Measurements from ENCODE around the gene ITGB2. TPM values are rescaled to one million over a fixed set of nuclear protein-coding genes. Genes with fewer than 3 reads are reported as not detected.

The ITGB2 gene
- polyA plus RNA-seq, 4 donors = 4.5 to 17.1 (median 15.9) TPM

DNA sequence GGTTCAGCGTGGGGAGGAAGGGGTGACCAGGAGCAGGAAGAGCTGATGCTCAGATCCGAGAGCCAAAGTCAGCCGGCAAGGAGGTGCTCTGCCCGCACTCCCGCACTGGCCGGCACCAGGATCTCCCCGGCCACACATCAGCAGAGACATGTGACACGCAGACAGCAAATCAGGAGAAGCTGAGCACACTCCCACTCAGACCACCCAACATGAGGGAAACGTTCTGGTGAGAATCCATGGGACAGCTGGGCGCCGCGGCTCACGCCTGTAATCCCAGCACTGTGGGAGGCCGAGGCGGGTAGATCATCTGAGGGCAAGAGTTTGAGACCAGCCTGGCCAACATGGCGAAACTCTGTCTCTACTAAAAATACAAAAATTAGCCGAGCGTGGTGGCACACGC lies 28.6 kb downstream of the ITGB2 start:
- peaks cover 0 to 7% (median 2%) of the 10 kb centered on the region in 3 donors for H3K27me3 ChIP-seq (ENCODE audit: control insufficient read depth in 3 of 3, insufficient read depth in 3 of 3, low read length in 3 of 3)
- no peak overlapping the region for H3K4me3 ChIP-seq (ENCODE audit: low read depth in 1 of 3, low read length in 3 of 3)
- DNase-seq (no peak), FAIRE-seq (no peak)
- peaks cover 0 to 4% (median 3%) of the 10 kb centered on the region in 3 donors for H3K4me1 ChIP-seq (ENCODE audit: control insufficient read depth in 3 of 3, insufficient read depth in 2 of 3, low read depth in 1 of 3, low read length in 2 of 3)
- H3K9me3 ChIP-seq (ENCODE audit: control insufficient read depth in 2 of 2, insufficient read depth in 1 of 2, low read depth in 1 of 2, low read length in 1 of 2) = no peaks in the 10 kb centered on the region
- H3K36me3 ChIP-seq (ENCODE audit: control insufficient read depth in 3 of 3, insufficient read depth in 2 of 3, low read depth in 1 of 3, low read length in 3 of 3) = no peaks in the 10 kb centered on the region
- 62 to 82% (median 74%) methylated on average over 18 to 19 of the region's 19 CpGs for WGBS, 3 donors
- H3K27ac ChIP-seq (ENCODE audit: low read depth in 1 of 3, low read length in 2 of 3) = no peak overlapping the region

DNA sequence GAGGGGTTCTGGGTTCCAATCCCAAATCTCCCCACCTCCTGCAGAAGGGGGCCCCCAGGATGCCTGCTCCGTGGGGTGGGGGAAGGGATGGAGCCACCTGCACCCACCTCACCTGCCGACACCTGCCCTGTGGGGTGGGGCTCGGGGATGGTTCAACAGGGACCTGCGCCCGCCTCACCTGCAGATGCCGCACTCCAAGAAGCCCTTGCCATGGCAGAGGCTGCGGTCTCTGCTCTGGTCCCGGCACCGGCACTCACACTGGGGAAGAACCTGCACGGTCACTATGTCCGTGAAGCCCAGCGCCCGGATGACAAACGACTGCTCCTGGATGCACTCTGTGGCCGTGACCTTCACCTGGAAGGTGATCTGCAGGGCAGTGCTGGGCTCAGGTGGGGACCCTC lies 29.1 kb downstream of the ITGB2 start:
- Histone ChIP-seq H3K4me1 (ENCODE audit: control insufficient read depth in 3 of 3, insufficient read depth in 2 of 3, low read depth in 1 of 3, low read length in 2 of 3) (peaks cover 0 to under 1% (median 0%) of the 10 kb centered on the region in 3 donors), H3K4me3 (ENCODE audit: low read depth in 1 of 3, low read length in 3 of 3) (no peak overlapping the region), H3K36me3 (ENCODE audit: control insufficient read depth in 3 of 3, insufficient read depth in 2 of 3, low read depth in 1 of 3, low read length in 3 of 3) (no peaks in the 10 kb centered on the region), H3K27ac (ENCODE audit: low read depth in 1 of 3, low read length in 2 of 3) (no peak overlapping the region), H3K27me3 (ENCODE audit: control insufficient read depth in 3 of 3, insufficient read depth in 3 of 3, low read length in 3 of 3) (peaks cover 0 to 7% (median 2%) of the 10 kb centered on the region in 3 donors), H3K9me3 (ENCODE audit: control insufficient read depth in 2 of 2, insufficient read depth in 1 of 2, low read depth in 1 of 2, low read length in 1 of 2) (no peaks in the 10 kb centered on the region)
- no peak for DNase-seq
- FAIRE-seq = no peak
- 70 to 86% (median 74%) methylated on average over 14 to 15 of the region's 15 CpGs for WGBS, 3 donors

GRCh38 chr21:44890961-44891541 lies 29.6 kb downstream of the ITGB2 start:
- 49 to 83% (median 63%) methylated on average over 7 to 9 of the region's 9 CpGs for WGBS, 3 donors
- Histone ChIP-seq H3K27me3 (ENCODE audit: control insufficient read depth in 3 of 3, insufficient read depth in 3 of 3, low read length in 3 of 3) (peaks cover 0 to 7% (median 2%) of the 10 kb centered on the region in 3 donors), H3K36me3 (ENCODE audit: control insufficient read depth in 3 of 3, insufficient read depth in 2 of 3, low read depth in 1 of 3, low read length in 3 of 3) (no peaks in the 10 kb centered on the region), H3K4me3 (ENCODE audit: low read depth in 1 of 3, low read length in 3 of 3) (no peak overlapping the region), H3K4me1 (ENCODE audit: control insufficient read depth in 3 of 3, insufficient read depth in 2 of 3, low read depth in 1 of 3, low read length in 2 of 3) (no peaks in the 10 kb centered on the region), H3K27ac (ENCODE audit: low read depth in 1 of 3, low read length in 2 of 3) (no peak overlapping the region), H3K9me3 (ENCODE audit: control insufficient read depth in 2 of 2, insufficient read depth in 1 of 2, low read depth in 1 of 2, low read length in 1 of 2) (no peaks in the 10 kb centered on the region)
- FAIRE-seq = no peak
- no peak for DNase-seq

DNA sequence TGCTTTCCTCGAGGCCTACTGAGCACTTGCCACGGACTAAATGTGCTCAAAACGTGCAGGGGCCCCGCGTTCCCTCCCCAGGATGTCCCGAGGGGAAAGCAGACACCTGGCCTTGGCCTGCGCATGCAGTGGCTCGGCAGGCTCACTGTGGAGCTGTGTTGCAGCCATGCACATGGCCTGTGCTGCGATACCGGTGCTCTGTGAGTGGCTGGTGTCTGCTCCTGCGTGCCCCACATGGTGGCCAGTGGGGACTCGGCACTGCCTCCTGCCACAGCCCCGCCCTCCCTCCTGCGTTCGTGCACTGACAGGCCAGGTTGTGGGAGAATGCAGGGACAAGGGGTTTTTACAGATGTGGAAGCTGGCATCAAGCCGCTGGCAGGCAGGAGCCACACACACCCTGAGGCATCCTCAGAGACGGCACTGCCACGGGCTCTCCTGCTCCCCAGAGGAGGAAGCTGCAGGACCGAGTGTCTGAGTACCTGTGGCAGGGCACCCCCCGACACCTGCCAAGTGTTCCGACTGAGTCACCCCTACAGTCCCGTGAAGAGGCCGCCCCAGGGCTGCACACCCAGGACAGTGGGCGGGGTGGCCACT lies 30.3 kb downstream of the ITGB2 start:
- Histone ChIP-seq H3K4me1 (ENCODE audit: control insufficient read depth in 3 of 3, insufficient read depth in 2 of 3, low read depth in 1 of 3, low read length in 2 of 3) (no peaks in the 10 kb centered on the region), H3K9me3 (ENCODE audit: control insufficient read depth in 2 of 2, insufficient read depth in 1 of 2, low read depth in 1 of 2, low read length in 1 of 2) (no peaks in the 10 kb centered on the region), H3K36me3 (ENCODE audit: control insufficient read depth in 3 of 3, insufficient read depth in 2 of 3, low read depth in 1 of 3, low read length in 3 of 3) (no peaks in the 10 kb centered on the region), H3K4me3 (ENCODE audit: low read depth in 1 of 3, low read length in 3 of 3) (no peak overlapping the region), H3K27ac (ENCODE audit: low read depth in 1 of 3, low read length in 2 of 3) (no peak overlapping the region), H3K27me3 (ENCODE audit: control insufficient read depth in 3 of 3, insufficient read depth in 3 of 3, low read length in 3 of 3) (peaks cover 0 to 7% (median 2%) of the 10 kb centered on the region in 3 donors)
- FAIRE-seq = no peak
- no peak for DNase-seq
- WGBS, 3 donors = 43 to 82% (median 59%) methylated on average over 24 of the region's 24 CpGs

DNA sequence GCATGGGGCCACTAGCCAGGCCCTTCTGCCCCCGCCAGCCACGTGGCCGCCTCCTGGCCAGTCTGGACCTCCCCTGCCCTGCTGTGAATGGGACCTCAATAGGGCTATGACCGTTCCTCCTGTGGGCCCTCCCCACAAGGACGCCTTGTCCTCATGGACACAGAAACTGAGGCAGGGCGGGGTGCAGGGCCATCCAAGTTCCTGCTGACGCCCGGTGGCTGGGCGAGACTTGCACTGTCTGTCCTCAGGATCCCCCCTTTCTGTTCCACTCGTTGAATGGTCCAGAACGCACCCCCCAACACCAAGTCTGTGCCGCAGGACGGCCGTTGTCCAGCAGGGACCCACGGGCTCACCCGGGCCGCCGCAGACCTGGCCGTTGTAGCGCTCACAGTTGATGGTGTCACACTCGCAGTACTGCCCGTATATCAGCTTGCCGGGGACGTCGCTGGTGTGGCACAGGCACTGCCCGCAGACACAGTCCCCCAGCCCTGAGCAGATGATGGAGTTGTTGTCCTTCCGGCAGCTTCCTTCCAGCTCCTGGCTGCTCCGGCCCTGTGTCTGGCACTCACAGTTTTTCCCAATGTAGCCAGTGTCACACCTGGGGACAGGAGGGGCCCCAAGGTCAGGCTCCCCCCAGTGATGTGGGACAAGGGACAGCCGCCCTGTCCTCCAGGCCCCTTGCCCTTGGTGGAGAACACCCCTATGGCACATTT lies 30.9 kb downstream of the ITGB2 start:
- Histone ChIP-seq H3K9me3 (ENCODE audit: control insufficient read depth in 2 of 2, insufficient read depth in 1 of 2, low read depth in 1 of 2, low read length in 1 of 2) (no peaks in the 10 kb centered on the region), H3K36me3 (ENCODE audit: control insufficient read depth in 3 of 3, insufficient read depth in 2 of 3, low read depth in 1 of 3, low read length in 3 of 3) (no peaks in the 10 kb centered on the region), H3K27ac (ENCODE audit: low read depth in 1 of 3, low read length in 2 of 3) (no peak overlapping the region), H3K4me1 (ENCODE audit: control insufficient read depth in 3 of 3, insufficient read depth in 2 of 3, low read depth in 1 of 3, low read length in 2 of 3) (no peaks in the 10 kb centered on the region), H3K27me3 (ENCODE audit: control insufficient read depth in 3 of 3, insufficient read depth in 3 of 3, low read length in 3 of 3) (peaks cover 0 to 7% (median 2%) of the 10 kb centered on the region in 3 donors), H3K4me3 (ENCODE audit: low read depth in 1 of 3, low read length in 3 of 3) (no peak overlapping the region)
- 81 to 92% (median 86%) methylated on average over 29 of the region's 29 CpGs for WGBS, 3 donors
- no peak for DNase-seq
- FAIRE-seq = no peak

- FAIRE-seq = no peak
- no peaks in the 10 kb centered on the region for H3K4me1 ChIP-seq (ENCODE audit: control insufficient read depth in 3 of 3, insufficient read depth in 2 of 3, low read depth in 1 of 3, low read length in 2 of 3)
- no peak overlapping the region for H3K27ac ChIP-seq (ENCODE audit: low read depth in 1 of 3, low read length in 2 of 3)
- H3K36me3 ChIP-seq (ENCODE audit: control insufficient read depth in 3 of 3, insufficient read depth in 2 of 3, low read depth in 1 of 3, low read length in 3 of 3) = no peaks in the 10 kb centered on the region
- DNase-seq = no peak
- 85 to 91% (median 87%) methylated on average over 46 to 64 of the region's 64 CpGs for WGBS, 3 donors
- H3K27me3 ChIP-seq (ENCODE audit: control insufficient read depth in 3 of 3, insufficient read depth in 3 of 3, low read length in 3 of 3) = peaks cover 0 to 7% (median 5%) of the 10 kb centered on the region in 3 donors
- no peak overlapping the region for H3K4me3 ChIP-seq (ENCODE audit: low read depth in 1 of 3, low read length in 3 of 3)
- H3K9me3 ChIP-seq (ENCODE audit: control insufficient read depth in 2 of 2, insufficient read depth in 1 of 2, low read depth in 1 of 2, low read length in 1 of 2) = no peaks in the 10 kb centered on the region
Observed at GRCh38 chr21:44888581-44889550, 31.8 kb downstream of the ITGB2 start.

GRCh38 chr21:44887807-44888580 lies 32.7 kb downstream of the ITGB2 start:
- H3K9me3 ChIP-seq (ENCODE audit: control insufficient read depth in 2 of 2, insufficient read depth in 1 of 2, low read depth in 1 of 2, low read length in 1 of 2) = no peaks in the 10 kb centered on the region
- DNase-seq (no peak), FAIRE-seq (no peak)
- peaks cover 0 to 5% (median 3%) of the 10 kb centered on the region in 3 donors for H3K27me3 ChIP-seq (ENCODE audit: control insufficient read depth in 3 of 3, insufficient read depth in 3 of 3, low read length in 3 of 3)
- no peak overlapping the region for H3K27ac ChIP-seq (ENCODE audit: low read depth in 1 of 3, low read length in 2 of 3)
- 85 to 92% (median 85%) methylated on average over 21 to 24 of the region's 24 CpGs for WGBS, 3 donors
- H3K4me3 ChIP-seq (ENCODE audit: low read depth in 1 of 3, low read length in 3 of 3) = no peak overlapping the region
- H3K4me1 ChIP-seq (ENCODE audit: control insufficient read depth in 3 of 3, insufficient read depth in 2 of 3, low read depth in 1 of 3, low read length in 2 of 3) = no peaks in the 10 kb centered on the region
- no peaks in the 10 kb centered on the region for H3K36me3 ChIP-seq (ENCODE audit: control insufficient read depth in 3 of 3, insufficient read depth in 2 of 3, low read depth in 1 of 3, low read length in 3 of 3)

Data from small intestine (tissue), 7 donors.